Endothelial cell of umbilical vein (primary cell): ENCODE results near the gene MEA1. TPM values are rescaled to one million over a fixed set of nuclear protein-coding genes. Genes with fewer than 3 reads are reported as not detected.

ENCODE experiments used
- BruUV-seq: library from RNA; stranded (reverse); fragments of 400-500 nt; replicated peaks from 2 replicates; lab custom pipeline; 2021; lab: Mats Ljungman, UMichigan
- CTCF ChIA-PET: fragments of 300-600, 350-600 bp; sonication (Branson Sonifier 250); formaldehyde crosslinking; loops from one replicate; lab custom pipeline; 2021; ENCODE audit warnings: antibody characterized with exemption, inconsistent platforms; lab: Charles Lee
- POLR2A ChIA-PET: fragments of 300-600, 350-600 bp; sonication (Branson Sonifier 250); formaldehyde crosslinking; loops from one replicate; lab custom pipeline; 2021; ENCODE audit warnings: antibody characterized with exemption, inconsistent platforms; lab: Charles Lee
- DNase-seq: peaks from one replicate; pipeline ENCODE4 v3.0.0-alpha.2; 2011; ENCODE audit warnings: low read depth, low spot score
- FAIRE-seq: peaks from 2 replicates; lab custom pipeline; 2011; peaks lifted over from hg19 to GRCh38; lab: Jason Lieb, UNC
- H2AFZ ChIP-seq: 2 replicates; pipeline ENCODE4 v1.6.0; 2012; ENCODE audit warnings: low read depth, low read length, control low read depth, inconsistent platforms
- H3K27ac ChIP-seq: 2 replicates; pipeline ENCODE4 v1.5.1; 2011; ENCODE audit warnings: low read depth, mild to moderate bottlenecking, control low read depth, low read length, moderate library complexity; ENCODE audit not compliant: insufficient read depth
- H3K27me3 ChIP-seq, 2 experiments: 2 replicates each; pipeline versions ENCODE4 v1.6.0 to v1.6.1; 2011; ENCODE audit warnings: low read length in 2 of 2, mixed read lengths in 1 of 2; ENCODE audit not compliant: control insufficient read depth in 2 of 2, insufficient read depth in 2 of 2
- H3K36me3 ChIP-seq, 2 experiments: 2 replicates in 1 of 2; 3 replicates in 1 of 2; pipeline ENCODE4 v1.5.1; 2011; ENCODE audit warnings: low read length in 2 of 2, mild to moderate bottlenecking in 1 of 2, moderate library complexity in 1 of 2; ENCODE audit not compliant: control insufficient read depth in 2 of 2, insufficient read depth in 2 of 2; ENCODE audit errors: extremely low read depth in 1 of 2
- H3K4me1 ChIP-seq: 3 replicates; pipeline ENCODE4 v1.5.1; 2011; ENCODE audit warnings: mild to moderate bottlenecking, low read length; ENCODE audit not compliant: control insufficient read depth, insufficient read depth; ENCODE audit errors: extremely low read depth
- H3K4me2 ChIP-seq: 2 replicates; pipeline ENCODE4 v1.6.1; 2011; ENCODE audit warnings: low read length, control low read depth, mixed read lengths; ENCODE audit not compliant: insufficient read depth
- H3K4me3 ChIP-seq, 3 experiments: fragments of 200-600 bp in 1 of 3; sonication (generic), shearing (Covaris generic) in 1 of 3; replicated peaks in 1 of 3; 2 replicates each; pipeline ENCODE4 v1.5.1; 2011 to 2016; ENCODE audit warnings: control low read depth in 3 of 3, low read length in 3 of 3, mild to moderate bottlenecking in 2 of 3, inconsistent platforms in 1 of 3, low read depth in 1 of 3, moderate library complexity in 1 of 3; ENCODE audit not compliant: insufficient read depth in 1 of 3
- H3K79me2 ChIP-seq: 2 replicates; pipeline ENCODE4 v1.6.0; 2012; ENCODE audit warnings: low read length, inconsistent platforms; ENCODE audit not compliant: control insufficient read depth, insufficient read depth
- H3K9ac ChIP-seq: replicated peaks from 2 replicates; pipeline ENCODE3; 2011; ENCODE audit warnings: low read length, control low read depth; ENCODE audit not compliant: insufficient read depth; ENCODE audit errors: extremely low read depth
- H3K9me1 ChIP-seq: replicated peaks from 3 replicates; pipeline ENCODE4 v1.6.0; 2011; ENCODE audit warnings: mild to moderate bottlenecking, low read length; ENCODE audit not compliant: control insufficient read depth, insufficient read depth; ENCODE audit errors: extremely low read depth
- H3K9me3 ChIP-seq: replicated peaks from 2 replicates; pipeline ENCODE4 v1.5.1; 2012; ENCODE audit warnings: low read length, inconsistent platforms; ENCODE audit not compliant: control insufficient read depth, insufficient read depth
- H4K20me1 ChIP-seq: replicated peaks from 2 replicates; pipeline ENCODE3; 2011; ENCODE audit warnings: mild to moderate bottlenecking, low read length; ENCODE audit not compliant: control insufficient read depth, insufficient read depth; ENCODE audit errors: extremely low read depth
- EZH2 ChIP-seq: IDR thresholded peaks from 2 replicates; pipeline ENCODE4 v1.6.1; 2012; ENCODE audit warnings: borderline replicate concordance, low read depth, mild to moderate bottlenecking, moderate library complexity, low read length, inconsistent platforms; ENCODE audit not compliant: severe bottlenecking
- JUN ChIP-seq: IDR thresholded peaks from 2 replicates; pipeline ENCODE4 v1.6.1; 2011; ENCODE audit warnings: borderline replicate concordance, low read depth; ENCODE audit not compliant: insufficient read length, insufficient read depth
- MYC ChIP-seq: IDR thresholded peaks from one replicate; pipeline ENCODE4 v1.6.1; 2011; ENCODE audit warnings: mild to moderate bottlenecking, low read depth, low read length
- POLR2A ChIP-seq: IDR thresholded peaks from 2 replicates; pipeline ENCODE4 v1.6.1; 2012; ENCODE audit warnings: low read depth, mild to moderate bottlenecking, control low read depth, low read length
- POLR2AphosphoS5 ChIP-seq: IDR thresholded peaks from 2 replicates; pipeline ENCODE4 v1.6.1; 2012; ENCODE audit warnings: low read depth, mild to moderate bottlenecking, control low read depth, low read length, moderate library complexity; ENCODE audit not compliant: insufficient read depth
- dilution Hi-C: fragments of 300-500 bp; cut with MboI; formaldehyde crosslinking; loops from one replicate; pipeline ENCODE4 v1.15.0; 2019; ENCODE audit warnings: low sequenced_read_pairs; ENCODE audit not compliant: extremely low pct_ligation_motif_present
- intact Hi-C: fragments of 100-400 bp; cut with micrococcal nuclease; formaldehyde crosslinking; loops from one replicate; pipeline ENCODE4 v1.10.0; 2022
- polyA plus RNA-seq, 4 experiments: library from polyadenylated mRNA; depleted of rRNA in 3 of 4; stranded (reverse) in 3 of 4; unstranded in 1 of 4; fragments of >200 nt; gene quantifications; 2 replicates each; pipeline versions ENCODE4 v1.2.1 to v1.2.3, GENCODE V29; 2011 to 2012; ENCODE audit warnings: missing spikeins in 1 of 4
- total RNA-seq: library from RNA; stranded (reverse); gene quantifications from 2 replicates; pipeline ENCODE4 v1.2.3, GENCODE V29; 2021

MEA1 gene
- total and polyA plus RNA-seq, 2 donors (not counting 3 experiments of a cell fraction or from before 2014, with no cell fraction given): 62.5 to 69.5 TPM

DNA sequence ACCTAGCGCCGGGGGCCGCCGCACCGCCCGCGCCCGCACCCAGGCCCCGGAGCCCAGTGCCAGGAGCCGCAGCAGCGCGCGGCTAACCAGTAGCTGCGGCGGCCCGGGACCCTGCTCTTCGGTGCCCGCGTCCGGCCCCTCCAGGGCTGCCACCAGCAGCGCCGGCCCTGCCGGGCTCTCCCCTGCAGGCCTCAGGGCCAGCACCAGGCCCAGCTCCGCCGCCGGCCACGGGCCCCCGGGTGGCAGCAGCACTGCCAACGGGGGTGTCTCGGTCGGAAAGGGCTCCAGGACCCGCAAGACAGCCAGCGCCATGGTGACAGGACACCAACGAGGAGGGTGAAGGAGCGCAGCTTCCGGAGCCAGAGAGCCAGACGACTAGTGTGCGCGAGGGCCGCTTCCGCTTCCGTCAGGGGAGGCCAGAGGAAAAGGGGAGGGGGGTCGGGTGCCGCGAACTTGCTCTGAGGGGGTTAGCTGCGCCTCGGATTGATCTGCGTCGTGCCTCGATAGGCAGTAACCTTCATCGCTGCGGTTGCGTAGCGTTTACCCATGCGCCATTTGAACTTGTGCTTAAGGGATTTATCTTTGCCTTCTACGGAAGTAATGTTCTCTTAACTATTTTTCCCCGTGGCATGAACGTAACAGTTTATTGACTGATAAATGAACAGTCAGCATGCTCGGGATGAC is 34.8 kb downstream of the MEA1 start, which contains the start of gene PEX6:
PEX6 (minus strand) TSS at position 343 of the 684 bp plus-strand sequence; CDS start at position 312, 31 bp downstream.
- intact Hi-C loops: loop anchor here (1.0 to 2.0 kb wide), 3 partner anchors 18 to 50 kb away; partner anchors contain the start of genes CNPY3, GNMT and KLHDC3
- peak; percentile 94 for FAIRE-seq
- CTCF ChIA-PET: interaction anchor here (0.8 to 2.0 kb wide), 7 partner anchors 12 to 165 kb away, joined by 3 to 12 read pairs (median 5); partner anchors contain the start of genes CNPY3, CUL7, KLC4 and KLHDC3

DNA sequence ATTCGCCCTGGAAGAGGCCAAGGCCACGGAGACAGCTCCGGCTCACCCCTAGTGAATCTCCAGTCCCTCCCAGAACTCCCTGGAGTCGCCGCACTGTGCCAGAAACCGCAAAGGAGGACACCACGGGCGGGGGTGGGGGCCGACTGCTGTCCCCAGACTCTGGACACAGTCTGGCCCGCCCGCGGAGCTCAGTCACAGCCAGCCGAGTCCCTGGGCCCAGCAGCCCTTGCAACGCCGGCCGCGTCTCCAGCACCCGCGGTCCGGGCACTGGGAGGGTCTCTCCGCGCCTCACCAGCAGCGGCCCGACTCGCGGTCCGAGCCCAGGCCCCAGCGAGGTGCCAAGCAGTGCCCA is 35.3 kb downstream of the MEA1 start:
- Histone ChIP-seq H3K27me3 (no peaks in the 10 kb centered on the region), H3K4me1 (peaks cover 23% of the 10 kb centered on the region), H3K27ac (peak overlapping the region; percentile 58), H3K4me2 (peak overlapping the region; percentile 87), H3K9me3 (no peaks in the 10 kb centered on the region), H2AFZ (peak overlapping the region; percentile 93), H3K9me1 (no peaks in the 10 kb centered on the region), H3K9ac (peak overlapping the region; percentile 66), H4K20me1 (no peaks in the 10 kb centered on the region), H3K36me3 (no peaks in the 10 kb centered on the region), H3K4me3 (peak overlapping the region; percentile 62 to 74 (median 72)), H3K79me2 (peaks cover 12% of the 10 kb centered on the region)
- DNase-seq (peak; percentile 37), FAIRE-seq (peak; percentile 52)
- intact Hi-C loops: loop anchor here (2.0 kb wide), 2 partner anchors 18 to 36 kb away; partner anchors contain the start of genes GNMT and KLHDC3
- BruUV-seq: no TSS peak
- ChIA-PET POLR2A (no interaction called here), CTCF (interaction anchor here (1.4 to 2.0 kb wide), 5 partner anchors 13 to 165 kb away, joined by 3 to 12 read pairs (median 6); partner anchors contain the start of genes CNPY3, CUL7, KLC4 and MRPL2)
- dilution Hi-C loops: no loop called here
- no peak for TF ChIP-seq EZH2
- TF ChIP-seq POLR2AphosphoS5: no peak
- no peak for TF ChIP-seq POLR2A
- TF ChIP-seq MYC: no peak

More for the DNA sequence above, 34.8 kb downstream of the MEA1 start, which contains the start of gene PEX6:
- peak within 1 kb of the TSS; percentile 93 for H2AFZ ChIP-seq
- H3K27ac ChIP-seq: peak within 1 kb of the TSS; percentile 58
- no peaks in the 10 kb centered on the region for H3K27me3 ChIP-seq
- dilution Hi-C loops: no loop called here
- no peaks in the 10 kb centered on the region for H3K9me3 ChIP-seq
- H3K4me1 ChIP-seq: peaks cover 28% of the 10 kb centered on the region
- peaks cover 12% of the 10 kb centered on the region for H3K79me2 ChIP-seq
- no peaks in the 10 kb centered on the region for H3K9me1 ChIP-seq
- no peaks in the 10 kb centered on the region for H4K20me1 ChIP-seq
- peak within 1 kb of the TSS; percentile 62 to 74 (median 72) for H3K4me3 ChIP-seq
- POLR2A ChIA-PET: interaction anchor here (1.4 kb wide), 1 partner anchor 35 kb away, joined by 6 read pairs; the partner anchor contains the start of genes KLHDC3 and MEA1
- no peaks in the 10 kb centered on the region for H3K36me3 ChIP-seq
- H3K9ac ChIP-seq: peak within 1 kb of the TSS; percentile 66
- H3K4me2 ChIP-seq: peak within 1 kb of the TSS; percentile 87
- no TSS peak for BruUV-seq
- DNase-seq: peak; percentile 83
- no peak for TF ChIP-seq JUN
- TF ChIP-seq POLR2A: peak; percentile 83
- peak; percentile 90 for TF ChIP-seq POLR2AphosphoS5
